Astrocyte (in vitro differentiated cells and primary cell): ENCODE results near the gene RDH16. TPM values are rescaled to one million over a fixed set of nuclear protein-coding genes. Genes with fewer than 3 reads are reported as not detected.
"Not testable (repeated sequence)": the region's sequence is repeated elsewhere in the genome, so short reads cannot be mapped to it uniquely, and the experiment has no call there.

Source experiments
- DNase-seq: peaks from one replicate; pipeline ENCODE4 v3.0.0-alpha.2; 2010; ENCODE audit warnings: low read depth
- FAIRE-seq: peaks from 2 replicates; lab custom pipeline; 2011; peaks lifted over from hg19 to GRCh38; lab: Jason Lieb, UNC
- H2AFZ ChIP-seq: 2 replicates; pipeline ENCODE4 v1.6.0; 2012; ENCODE audit warnings: low read depth, low read length, inconsistent platforms
- H3K27ac ChIP-seq: 2 replicates; pipeline ENCODE4 v1.5.1; 2011; ENCODE audit warnings: low read depth, low read length, inconsistent platforms
- H3K27me3 ChIP-seq: 2 replicates; pipeline ENCODE4 v1.6.0; 2011; ENCODE audit warnings: low read length, inconsistent platforms; ENCODE audit not compliant: insufficient read depth
- H3K36me3 ChIP-seq: 2 replicates; pipeline ENCODE4 v1.5.1; 2011; ENCODE audit warnings: low read length, inconsistent platforms; ENCODE audit not compliant: insufficient read depth
- H3K4me1 ChIP-seq: 2 replicates; pipeline ENCODE4 v1.5.1; 2011; ENCODE audit warnings: low read length, inconsistent platforms; ENCODE audit not compliant: insufficient read depth
- H3K4me2 ChIP-seq: 2 replicates; pipeline ENCODE4 v1.6.0; 2012; ENCODE audit warnings: low read length, inconsistent platforms
- H3K4me3 ChIP-seq: 2 replicates; pipeline ENCODE4 v1.5.1; 2011; ENCODE audit warnings: low read depth, mild to moderate bottlenecking, low read length, inconsistent platforms; ENCODE audit not compliant: insufficient read depth
- H3K79me2 ChIP-seq: 2 replicates; pipeline ENCODE4 v1.6.0; 2012; ENCODE audit warnings: mild to moderate bottlenecking, low read length, inconsistent platforms; ENCODE audit not compliant: insufficient read depth
- H3K9ac ChIP-seq: 2 replicates; pipeline ENCODE4 v1.6.0; 2012; ENCODE audit warnings: mild to moderate bottlenecking, low read length, inconsistent platforms
- H3K9me3 ChIP-seq: 2 replicates; pipeline ENCODE4 v1.5.1; 2012; ENCODE audit warnings: low read depth, mild to moderate bottlenecking, low read length, inconsistent platforms; ENCODE audit not compliant: insufficient read depth
- H4K20me1 ChIP-seq: 2 replicates; pipeline ENCODE4 v1.6.0; 2012; ENCODE audit warnings: low read length, inconsistent platforms; ENCODE audit not compliant: insufficient read depth
- H3K27ac Mint-ChIP-seq: one replicate; pipeline ENCODE4 v1.8.0; 2021; ENCODE audit warnings: mild to moderate bottlenecking, mixed read lengths; ENCODE audit not compliant: unreplicated experiment
- H3K27me3 Mint-ChIP-seq: one replicate; pipeline ENCODE4 v1.8.0; 2021; ENCODE audit warnings: low read depth, mixed read lengths; ENCODE audit not compliant: unreplicated experiment
- H3K36me3 Mint-ChIP-seq: one replicate; pipeline ENCODE4 v1.8.0; 2021; ENCODE audit warnings: low read depth, mixed read lengths; ENCODE audit not compliant: unreplicated experiment
- H3K4me1 Mint-ChIP-seq: one replicate; pipeline ENCODE4 v1.8.0; 2021; ENCODE audit warnings: low read depth, mixed read lengths; ENCODE audit not compliant: unreplicated experiment
- H3K4me3 Mint-ChIP-seq: one replicate; pipeline ENCODE4 v1.8.0; 2021; ENCODE audit warnings: mild to moderate bottlenecking, moderate library complexity, mixed read lengths; ENCODE audit not compliant: unreplicated experiment
- H3K9me3 Mint-ChIP-seq: one replicate; pipeline ENCODE4 v1.8.0; 2021; ENCODE audit warnings: mild to moderate bottlenecking, mixed read lengths; ENCODE audit not compliant: unreplicated experiment
- EZH2 ChIP-seq: IDR thresholded peaks from 2 replicates; pipeline ENCODE4 v1.6.1; 2012; ENCODE audit warnings: mild to moderate bottlenecking, low read length, inconsistent platforms; ENCODE audit not compliant: insufficient read depth
- total RNA-seq: library from RNA; stranded (reverse); gene quantifications from 2 replicates; pipeline ENCODE4 v1.2.1, GENCODE V29; 2021
- TF ChIP-seq, protein P1 (sequence below): IDR thresholded peaks from 2 replicates; pipeline ENCODE4 v1.5.1; 2011; ENCODE audit warnings: low read depth, mild to moderate bottlenecking, inconsistent platforms, low read length, moderate library complexity; ENCODE audit not compliant: insufficient read depth

RDH16 gene
- total RNA-seq, 1 donor from 2014 or later: 0.32 TPM

DNA sequence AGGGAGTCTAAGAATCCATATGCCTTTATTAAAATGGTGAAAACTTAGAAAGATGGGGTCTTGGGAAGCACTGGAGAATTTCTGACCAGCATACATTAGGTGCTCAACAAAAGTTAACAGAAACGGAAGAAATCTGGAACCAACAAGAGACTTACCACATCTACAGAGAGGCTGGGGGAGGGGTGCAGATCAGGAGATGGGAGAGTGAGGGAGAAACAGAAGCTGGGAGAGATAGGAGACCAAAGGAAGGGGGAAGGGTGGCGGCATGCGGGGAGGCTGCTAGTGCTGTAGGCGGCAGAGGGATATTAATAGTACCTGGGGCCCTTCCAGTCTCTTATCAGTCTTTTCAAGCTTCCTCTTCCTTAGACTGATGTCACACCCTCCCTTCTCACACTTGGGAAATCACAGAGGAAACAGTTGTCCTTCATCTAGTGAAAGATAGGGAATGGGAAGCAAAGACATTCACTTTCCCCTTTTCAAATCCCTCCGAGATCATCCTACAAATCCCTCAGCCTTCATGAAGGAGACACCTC, 30.9 kb upstream of the RDH16 start:
- Histone ChIP-seq H2AFZ (no peak overlapping the region), H3K4me1 (peaks cover 3% of the 10 kb centered on the region), H3K9me3 (no peaks in the 10 kb centered on the region), H3K36me3 (no peaks in the 10 kb centered on the region), H3K4me3 (no peak overlapping the region), H3K79me2 (no peaks in the 10 kb centered on the region), H3K27me3 (peaks cover 2% of the 10 kb centered on the region), H4K20me1 (no peaks in the 10 kb centered on the region), H3K9ac (no peak overlapping the region), H3K4me2 (peak overlapping the region; percentile 35), H3K27ac (no peak overlapping the region)
- FAIRE-seq (no peak), DNase-seq (no peak)
- H3K4me1 Mint-ChIP-seq: peaks cover 25% of the 10 kb centered on the region
- TF ChIP-seq EZH2: no peak
- TF ChIP-seq, protein P1, sequence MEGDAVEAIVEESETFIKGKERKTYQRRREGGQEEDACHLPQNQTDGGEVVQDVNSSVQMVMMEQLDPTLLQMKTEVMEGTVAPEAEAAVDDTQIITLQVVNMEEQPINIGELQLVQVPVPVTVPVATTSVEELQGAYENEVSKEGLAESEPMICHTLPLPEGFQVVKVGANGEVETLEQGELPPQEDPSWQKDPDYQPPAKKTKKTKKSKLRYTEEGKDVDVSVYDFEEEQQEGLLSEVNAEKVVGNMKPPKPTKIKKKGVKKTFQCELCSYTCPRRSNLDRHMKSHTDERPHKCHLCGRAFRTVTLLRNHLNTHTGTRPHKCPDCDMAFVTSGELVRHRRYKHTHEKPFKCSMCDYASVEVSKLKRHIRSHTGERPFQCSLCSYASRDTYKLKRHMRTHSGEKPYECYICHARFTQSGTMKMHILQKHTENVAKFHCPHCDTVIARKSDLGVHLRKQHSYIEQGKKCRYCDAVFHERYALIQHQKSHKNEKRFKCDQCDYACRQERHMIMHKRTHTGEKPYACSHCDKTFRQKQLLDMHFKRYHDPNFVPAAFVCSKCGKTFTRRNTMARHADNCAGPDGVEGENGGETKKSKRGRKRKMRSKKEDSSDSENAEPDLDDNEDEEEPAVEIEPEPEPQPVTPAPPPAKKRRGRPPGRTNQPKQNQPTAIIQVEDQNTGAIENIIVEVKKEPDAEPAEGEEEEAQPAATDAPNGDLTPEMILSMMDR: no peak
- peak overlapping the region; percentile 67 for H3K27ac Mint-ChIP-seq
- no peaks in the 10 kb centered on the region for H3K27me3 Mint-ChIP-seq
- H3K4me3 Mint-ChIP-seq: peak overlapping the region; percentile 9
- H3K9me3 Mint-ChIP-seq: no peaks in the 10 kb centered on the region
- H3K36me3 Mint-ChIP-seq: no peaks in the 10 kb centered on the region

DNA sequence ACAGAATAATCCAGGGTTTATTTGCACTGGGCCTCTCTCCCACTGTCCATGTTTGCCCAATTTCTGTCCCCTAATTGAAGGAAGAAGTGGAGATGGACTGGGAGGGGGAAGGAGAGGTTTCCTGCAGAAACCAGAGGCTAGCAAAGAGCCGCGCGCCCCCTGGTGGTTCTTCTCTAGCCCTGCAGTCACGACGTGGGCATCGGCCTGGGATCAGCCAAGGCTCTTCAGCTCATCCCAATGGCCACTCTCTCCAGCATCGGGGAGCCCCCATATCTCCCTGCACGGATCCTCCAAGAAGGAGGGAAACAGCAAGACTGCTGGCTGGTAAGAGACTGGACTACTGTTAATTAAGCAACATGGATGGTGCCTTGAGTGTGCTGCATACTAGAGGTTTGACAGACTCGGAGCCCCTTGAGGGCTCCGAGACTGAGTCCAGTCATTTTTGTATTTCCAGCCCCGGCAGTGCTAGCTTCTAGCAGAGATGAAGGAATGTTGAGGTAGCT, 30.2 kb upstream of the RDH16 start:
- Histone ChIP-seq H2AFZ (no peak overlapping the region), H3K36me3 (no peaks in the 10 kb centered on the region), H3K27ac (no peak overlapping the region), H3K9me3 (no peaks in the 10 kb centered on the region), H3K79me2 (no peaks in the 10 kb centered on the region), H3K4me3 (no peak overlapping the region), H3K9ac (no peak overlapping the region), H3K4me1 (peaks cover 3% of the 10 kb centered on the region), H4K20me1 (no peaks in the 10 kb centered on the region), H3K27me3 (peaks cover 2% of the 10 kb centered on the region), H3K4me2 (peak overlapping the region; percentile 35)
- Mint-ChIP-seq H3K4me3 (no peak overlapping the region), H3K9me3 (no peaks in the 10 kb centered on the region), H3K27ac (no peak overlapping the region), H3K36me3 (no peaks in the 10 kb centered on the region), H3K4me1 (peaks cover 25% of the 10 kb centered on the region), H3K27me3 (no peaks in the 10 kb centered on the region)
- DNase-seq (peak; percentile 20), FAIRE-seq (no peak)
- TF ChIP-seq, protein P1: peak; percentile 85
- TF ChIP-seq EZH2: no peak

DNA sequence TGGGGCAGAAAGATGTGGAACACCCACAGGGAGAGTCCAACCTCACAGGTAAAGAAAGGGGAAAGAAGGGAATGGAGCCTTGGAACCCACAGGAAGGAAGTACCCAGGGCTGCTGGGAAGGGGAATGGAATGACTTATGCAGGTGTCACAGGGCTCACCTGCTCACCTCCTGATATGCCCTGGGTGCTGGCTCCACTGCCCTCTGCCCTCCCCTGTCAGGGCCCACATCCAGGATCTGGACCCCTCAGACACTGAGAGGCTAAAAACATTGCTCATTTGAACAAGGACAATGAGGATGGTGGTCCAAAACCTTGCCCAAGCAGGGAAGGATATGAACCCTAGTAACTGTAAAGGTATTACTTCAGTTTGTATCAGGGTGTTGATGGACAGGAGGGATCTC, 29.6 kb upstream of the RDH16 start:
- Histone ChIP-seq H2AFZ (no peak overlapping the region), H3K79me2 (no peaks in the 10 kb centered on the region), H3K4me1 (peaks cover 3% of the 10 kb centered on the region), H3K9ac (no peak overlapping the region), H3K4me3 (no peak overlapping the region), H3K9me3 (no peaks in the 10 kb centered on the region), H4K20me1 (no peaks in the 10 kb centered on the region), H3K27ac (no peak overlapping the region), H3K27me3 (peaks cover 2% of the 10 kb centered on the region), H3K36me3 (no peaks in the 10 kb centered on the region), H3K4me2 (no peak overlapping the region)
- Mint-ChIP-seq H3K36me3 (no peaks in the 10 kb centered on the region), H3K27ac (no peak overlapping the region), H3K4me3 (no peak overlapping the region), H3K4me1 (peaks cover 25% of the 10 kb centered on the region), H3K27me3 (no peaks in the 10 kb centered on the region), H3K9me3 (no peaks in the 10 kb centered on the region)
- TF ChIP-seq, protein P1: no peak
- TF ChIP-seq EZH2: no peak
- no peak for FAIRE-seq
- no peak for DNase-seq

DNA sequence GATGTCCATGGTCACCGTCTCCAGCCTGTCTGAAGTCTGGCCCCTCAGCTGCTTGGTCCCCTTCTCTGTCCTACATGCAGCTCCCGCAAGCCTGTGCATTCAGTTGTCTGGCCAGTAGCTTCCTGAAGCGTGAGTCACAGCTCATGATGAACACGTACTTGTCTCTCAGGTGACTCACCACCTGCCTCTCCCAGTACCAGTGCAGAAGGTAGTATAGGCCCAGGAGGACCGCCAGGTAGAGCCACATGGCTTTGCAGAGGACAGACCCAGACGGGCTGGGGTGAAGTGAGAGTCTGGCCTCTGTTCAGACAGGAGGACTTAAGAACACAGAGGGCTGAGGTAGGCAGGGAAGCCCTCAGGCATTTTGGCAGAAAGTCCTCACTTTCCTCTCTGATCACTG, 28.3 kb upstream of the RDH16 start:
- not testable (repeated sequence) for H3K4me2 ChIP-seq, H2AFZ ChIP-seq, H3K4me3 ChIP-seq, H3K27me3 ChIP-seq, H3K79me2 ChIP-seq, H3K9ac ChIP-seq, H3K4me1 ChIP-seq, H3K27ac ChIP-seq, H3K36me3 ChIP-seq, H3K9me3 ChIP-seq, H4K20me1 ChIP-seq, FAIRE-seq, H3K27me3 Mint-ChIP-seq, H3K9me3 Mint-ChIP-seq, H3K36me3 Mint-ChIP-seq
- Mint-ChIP-seq H3K4me1 (peaks cover 25% of the 10 kb centered on the region), H3K4me3 (peak overlapping the region; percentile 12), H3K27ac (peak overlapping the region; percentile 4)
- DNase-seq: peak; percentile 47
